Activated naive CD8-positive, alpha-beta T cell treated with anti-CD3 and anti-CD28 coated beads, Interleukin-2, amount 10 ng/mL, durations not matched to agents 7 days and 5 days (primary cell): Measurements from ENCODE around the gene ACP6. TPM values are rescaled to one million over a fixed set of nuclear protein-coding genes. Genes with fewer than 3 reads are reported as not detected.

ENCODE experiments used
- ATAC-seq: fragments of 150-1000 bp; cut with Tn5 transposase; one replicate; pipeline ENCODE4 v1.10.0; 2021; ENCODE audit warnings: low read depth, moderate library complexity
- POLR2A ChIA-PET: fragments of 350-600 bp; sonication (Branson Sonifier 250); formaldehyde crosslinking; loops from one replicate; lab custom pipeline; 2021; ENCODE audit warnings: antibody characterized with exemption; lab: Charles Lee
- DNase-seq: peaks from one replicate; pipeline ENCODE4 v3.0.0; 2021
- H3K27ac Mint-ChIP-seq: one replicate; pipeline ENCODE4 v1.8.0; 2022; ENCODE audit warnings: mild to moderate bottlenecking, mixed read lengths
- H3K27me3 Mint-ChIP-seq: one replicate; pipeline ENCODE4 v1.8.0; 2022; ENCODE audit warnings: mild to moderate bottlenecking, moderate library complexity, mixed read lengths
- H3K36me3 Mint-ChIP-seq: one replicate; pipeline ENCODE4 v1.8.0; 2021; ENCODE audit warnings: mild to moderate bottlenecking, mixed read lengths
- H3K4me1 Mint-ChIP-seq: one replicate; pipeline ENCODE4 v1.8.0; 2021; ENCODE audit warnings: mixed read lengths
- H3K4me3 Mint-ChIP-seq: one replicate; pipeline ENCODE4 v1.8.0; 2022; ENCODE audit warnings: mild to moderate bottlenecking, moderate library complexity, mixed read lengths
- H3K9me3 Mint-ChIP-seq: one replicate; pipeline ENCODE4 v1.8.0; 2021; ENCODE audit warnings: mixed read lengths
- total RNA-seq, 2 experiments: library from RNA; stranded (reverse); gene quantifications; one replicate each; pipeline ENCODE4 v1.2.3, GENCODE V29; 2021

ACP6 gene
- total RNA-seq, 2 experiments from 2014 or later: 13.6 to 18.2 TPM

GRCh38 chr1:147676311-147677085 is 6.2 kb upstream of the ACP6 start:
- H3K36me3 Mint-ChIP-seq: peaks cover 2% of the 10 kb centered on the region
- POLR2A ChIA-PET: no interaction called here
- peaks cover 20% of the 10 kb centered on the region for H3K27me3 Mint-ChIP-seq
- peaks cover 23% of the 10 kb centered on the region for H3K9me3 Mint-ChIP-seq
- peaks cover 3% of the 10 kb centered on the region for H3K4me1 Mint-ChIP-seq
- ATAC-seq (no peak), DNase-seq (no peak)
- no peak overlapping the region for H3K4me3 Mint-ChIP-seq
- no peak overlapping the region for H3K27ac Mint-ChIP-seq

GRCh38 chr1:147673816-147674215 is 3.5 kb upstream of the ACP6 start:
- peaks cover 16% of the 10 kb centered on the region for H3K9me3 Mint-ChIP-seq
- peaks cover 15% of the 10 kb centered on the region for H3K4me1 Mint-ChIP-seq
- ATAC-seq: no peak
- no peak for DNase-seq
- POLR2A ChIA-PET: no interaction called here
- no peak overlapping the region for H3K27ac Mint-ChIP-seq
- no peaks in the 10 kb centered on the region for H3K36me3 Mint-ChIP-seq
- peaks cover 20% of the 10 kb centered on the region for H3K27me3 Mint-ChIP-seq
- no peak overlapping the region for H3K4me3 Mint-ChIP-seq

GRCh38 chr1:147673406-147673805 is 3.1 kb upstream of the ACP6 start:
- Mint-ChIP-seq H3K4me1 (peaks cover 18% of the 10 kb centered on the region), H3K27ac (no peak overlapping the region), H3K27me3 (peaks cover 22% of the 10 kb centered on the region), H3K4me3 (no peak overlapping the region), H3K36me3 (no peaks in the 10 kb centered on the region), H3K9me3 (peaks cover 13% of the 10 kb centered on the region)
- POLR2A ChIA-PET: no interaction called here
- no peak for DNase-seq
- ATAC-seq: no peak

GRCh38 chr1:147669469-147670318 is 630 bp downstream of the ACP6 start:
- H3K36me3 Mint-ChIP-seq: no peaks in the 10 kb centered on the region
- no peaks in the 10 kb centered on the region for H3K9me3 Mint-ChIP-seq
- peaks cover 22% of the 10 kb centered on the region for H3K4me1 Mint-ChIP-seq
- H3K27me3 Mint-ChIP-seq: peaks cover 16% of the 10 kb centered on the region
- POLR2A ChIA-PET: interaction anchor here (1.1 to 2.5 kb wide), 2 partner anchors 23 to 130 kb away, joined by 3 to 31 read pairs; no protein-coding TSS in a partner anchor
- ATAC-seq (peak; percentile 46), DNase-seq (no peak)
- H3K27ac Mint-ChIP-seq: peak overlapping the region; percentile 94
- peak overlapping the region; percentile 95 for H3K4me3 Mint-ChIP-seq

GRCh38 chr1:147665521-147665920 is 4.8 kb downstream of the ACP6 start:
- peaks cover 27% of the 10 kb centered on the region for H3K4me1 Mint-ChIP-seq
- peaks cover 2% of the 10 kb centered on the region for H3K27me3 Mint-ChIP-seq
- H3K36me3 Mint-ChIP-seq: peaks cover 13% of the 10 kb centered on the region
- ATAC-seq (no peak), DNase-seq (no peak)
- no peak overlapping the region for H3K4me3 Mint-ChIP-seq
- peaks cover 2% of the 10 kb centered on the region for H3K9me3 Mint-ChIP-seq
- POLR2A ChIA-PET: no interaction called here
- H3K27ac Mint-ChIP-seq: no peak overlapping the region

GRCh38 chr1:147664206-147664605 is 6.1 kb downstream of the ACP6 start:
- H3K27me3 Mint-ChIP-seq: peaks cover 2% of the 10 kb centered on the region
- H3K4me3 Mint-ChIP-seq: no peak overlapping the region
- H3K4me1 Mint-ChIP-seq: peaks cover 24% of the 10 kb centered on the region
- H3K36me3 Mint-ChIP-seq: peaks cover 13% of the 10 kb centered on the region
- ATAC-seq: no peak
- no peak overlapping the region for H3K27ac Mint-ChIP-seq
- POLR2A ChIA-PET: no interaction called here
- DNase-seq: no peak
- H3K9me3 Mint-ChIP-seq: peaks cover 2% of the 10 kb centered on the region

GRCh38 chr1:147654511-147654910 is 15.8 kb downstream of the ACP6 start:
- DNase-seq (no peak), ATAC-seq (no peak)
- H3K27me3 Mint-ChIP-seq: no peaks in the 10 kb centered on the region
- no peak overlapping the region for H3K4me3 Mint-ChIP-seq
- no peaks in the 10 kb centered on the region for H3K9me3 Mint-ChIP-seq
- peaks cover 6% of the 10 kb centered on the region for H3K4me1 Mint-ChIP-seq
- H3K36me3 Mint-ChIP-seq: peaks cover 38% of the 10 kb centered on the region
- no peak overlapping the region for H3K27ac Mint-ChIP-seq
- POLR2A ChIA-PET: no interaction called here

GRCh38 chr1:147652306-147652705 is 18.0 kb downstream of the ACP6 start:
- no peak for ATAC-seq
- peaks cover 40% of the 10 kb centered on the region for H3K36me3 Mint-ChIP-seq
- POLR2A ChIA-PET: interaction anchor here (1.2 kb wide), 1 partner anchor 19 kb away, joined by 3 read pairs; no protein-coding TSS in a partner anchor

GRCh38 chr1:147651466-147651865 is 18.9 kb downstream of the ACP6 start:
- POLR2A ChIA-PET: interaction anchor here (1.2 kb wide), 1 partner anchor 19 kb away, joined by 3 read pairs; no protein-coding TSS in a partner anchor
- Mint-ChIP-seq H3K36me3 (peaks cover 39% of the 10 kb centered on the region), H3K27ac (no peak overlapping the region), H3K27me3 (no peaks in the 10 kb centered on the region), H3K9me3 (no peaks in the 10 kb centered on the region), H3K4me3 (no peak overlapping the region), H3K4me1 (peaks cover 34% of the 10 kb centered on the region)
- DNase-seq (no peak), ATAC-seq (no peak)

More at GRCh38 chr1:147652306-147652705, 18.0 kb downstream of the ACP6 start:
- H3K27ac Mint-ChIP-seq: no peak overlapping the region
- no peak overlapping the region for H3K4me3 Mint-ChIP-seq
- DNase-seq: no peak
- H3K9me3 Mint-ChIP-seq: no peaks in the 10 kb centered on the region
- peaks cover 26% of the 10 kb centered on the region for H3K4me1 Mint-ChIP-seq
- H3K27me3 Mint-ChIP-seq: no peaks in the 10 kb centered on the region

GRCh38 chr1:147648933-147649332 is 21.4 kb downstream of the ACP6 start:
- peaks cover 55% of the 10 kb centered on the region for H3K4me1 Mint-ChIP-seq
- H3K27ac Mint-ChIP-seq: peak overlapping the region; percentile 93
- no peaks in the 10 kb centered on the region for H3K9me3 Mint-ChIP-seq
- ATAC-seq: peak; percentile 5
- no peak for DNase-seq
- H3K4me3 Mint-ChIP-seq: peak overlapping the region; percentile 68
- peaks cover 33% of the 10 kb centered on the region for H3K36me3 Mint-ChIP-seq
- H3K27me3 Mint-ChIP-seq: no peaks in the 10 kb centered on the region
- POLR2A ChIA-PET: interaction anchor here (1.2 to 4.4 kb wide), 2 partner anchors 11 to 21 kb away, joined by 3 to 31 read pairs; partner anchors contain the start of gene ACP6

- peaks cover 60% of the 10 kb centered on the region for H3K4me1 Mint-ChIP-seq
- no peaks in the 10 kb centered on the region for H3K27me3 Mint-ChIP-seq
- peak; percentile 91 for ATAC-seq
These were observed 22.3 kb downstream of the ACP6 start for GRCh38 chr1:147647796-147648633.

GRCh38 chr1:147643974-147644373 is 26.4 kb downstream of the ACP6 start:
- Mint-ChIP-seq H3K9me3 (no peaks in the 10 kb centered on the region), H3K4me3 (no peak overlapping the region)
- POLR2A ChIA-PET: no interaction called here

More at GRCh38 chr1:147647796-147648633, 22.3 kb downstream of the ACP6 start:
- Mint-ChIP-seq H3K9me3 (no peaks in the 10 kb centered on the region), H3K36me3 (peaks cover 37% of the 10 kb centered on the region), H3K4me3 (peak overlapping the region; percentile 68), H3K27ac (peak overlapping the region; percentile 93)
- POLR2A ChIA-PET: interaction anchor here (0.6 to 4.4 kb wide), 4 partner anchors 12 to 616 kb away, joined by 3 to 31 read pairs (median 5); partner anchors contain the start of genes ACP6 and BCL9
- peak; percentile 56 for DNase-seq

More at GRCh38 chr1:147643974-147644373, 26.4 kb downstream of the ACP6 start:
- Mint-ChIP-seq H3K36me3 (peaks cover 25% of the 10 kb centered on the region), H3K27ac (peak overlapping the region; percentile 11), H3K4me1 (peaks cover 64% of the 10 kb centered on the region), H3K27me3 (no peaks in the 10 kb centered on the region)
- DNase-seq (no peak), ATAC-seq (no peak)
